ENCODE measurements around the gene LALBA.
"Not testable (repeated sequence)": the region's sequence is repeated elsewhere in the genome, so short reads cannot be mapped to it uniquely, and the experiment has no call there.

Gene LALBA

DNA sequence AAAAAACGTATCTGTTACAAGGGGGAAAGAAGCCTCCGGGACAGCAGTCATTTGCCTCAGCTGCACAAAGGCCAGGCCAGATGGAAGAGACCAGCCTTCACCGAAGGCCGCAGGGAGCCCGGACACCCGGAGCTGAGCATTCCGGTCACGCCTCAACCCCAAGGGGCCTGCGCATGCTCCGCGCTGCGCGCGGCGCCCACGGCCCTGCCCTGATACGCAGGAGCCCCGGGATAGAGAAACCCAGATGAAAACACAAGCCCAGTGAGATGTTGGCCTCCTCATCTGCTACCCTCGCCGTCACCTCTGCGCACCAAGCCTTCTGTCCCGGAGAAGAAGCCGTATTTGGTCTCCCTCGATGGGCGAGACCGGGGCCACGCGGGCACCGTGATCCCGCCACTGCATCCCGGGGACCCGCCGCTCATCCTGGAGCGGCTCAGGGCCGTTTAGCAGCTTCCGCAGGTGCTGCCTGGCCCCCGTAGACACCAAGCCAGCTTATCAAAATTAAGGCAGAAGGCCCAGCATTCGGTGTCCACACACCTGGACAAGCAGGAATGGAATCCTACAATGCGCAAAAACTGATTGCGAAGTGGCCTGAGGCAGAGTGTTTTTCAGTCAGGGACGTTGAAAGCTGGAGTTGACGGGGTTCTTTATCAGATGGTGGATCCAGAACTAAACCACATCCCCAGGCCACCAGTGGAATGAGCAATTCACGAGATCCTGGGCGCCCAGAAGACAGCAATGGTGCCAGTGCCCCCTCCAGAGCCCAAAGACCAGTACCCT, 41.8 kb downstream of the LALBA start:
- DNase-seq: no peak

DNA sequence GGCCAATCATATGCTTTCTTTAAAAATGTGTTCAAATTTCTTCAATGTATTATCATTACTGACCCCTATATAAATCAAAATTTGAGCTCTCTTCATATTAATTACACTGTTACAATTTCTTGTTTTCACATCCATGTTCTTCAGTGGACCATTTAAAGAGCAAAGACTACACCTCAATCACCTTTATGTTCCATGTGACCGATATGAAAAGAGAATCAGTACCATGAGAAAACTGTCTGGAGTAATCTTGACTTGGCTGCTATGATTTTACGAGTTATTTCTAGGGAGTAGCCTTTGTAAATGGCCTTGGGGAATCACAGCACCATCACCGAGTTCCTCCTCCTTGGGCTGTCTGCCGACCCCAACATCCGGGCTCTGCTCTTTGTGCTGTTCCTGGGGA, 44.5 kb downstream of the LALBA start, which contains the start of gene OR8S1:
OR8S1 (plus strand) TSS at position 301 of the 400 bp plus-strand sequence; CDS start at position 301, 0 bp downstream.
- no peak for DNase-seq

DNA sequence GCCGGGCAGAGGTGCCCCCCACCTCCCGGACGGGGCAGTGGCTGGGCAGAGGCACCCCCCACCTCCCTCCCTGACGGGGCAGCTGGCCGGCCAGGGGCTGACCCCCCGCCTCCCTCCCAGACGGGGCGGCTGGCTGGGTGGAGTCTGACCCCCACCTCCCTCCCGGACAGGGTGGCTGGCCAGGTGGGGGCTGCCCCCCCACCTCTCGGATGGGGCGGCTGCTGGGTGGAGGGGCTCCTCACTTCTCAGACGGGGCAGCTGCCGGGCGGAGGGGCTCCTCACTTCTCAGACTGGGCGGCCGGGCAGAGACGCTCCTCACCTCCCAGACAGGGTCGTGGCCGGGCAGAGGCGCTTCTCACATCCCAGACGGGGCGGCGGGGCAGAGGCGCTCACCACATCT, 49.5 kb downstream of the LALBA start:
- DNase-seq: not testable (repeated sequence)
